ENCODE measurements around the gene DCC. TPM values are rescaled to one million over a fixed set of nuclear protein-coding genes. Genes with fewer than 3 reads are reported as not detected.

The DCC gene
- total and polyA plus RNA-seq, 2 donors (not counting 1 experiment from before 2014, with no cell fraction given), result not detected

GRCh38 chr18:52615943-52616342, 275.9 kb downstream of the DCC start:
- DNase-seq, result no peak
- H4K20me1 ChIP-seq (ENCODE audit: control insufficient read depth, insufficient read depth, low read length, poor library complexity, severe bottlenecking), result no peaks in the 10 kb centered on the region

GRCh38 chr18:52617931-52618330, 277.9 kb downstream of the DCC start:
- Mint-ChIP-seq H3K9me3 (ENCODE audit: insufficient read depth) (no peaks in the 10 kb centered on the region), H3K27me3 (no peaks in the 10 kb centered on the region), H3K4me3 (no peak overlapping the region), H3K4me1 (no peaks in the 10 kb centered on the region), H3K27ac (no peak overlapping the region)
- H3K27ac ChIP-seq (ENCODE audit: low read length in 2 of 2), result no peak overlapping the region
- no peaks in the 10 kb centered on the region for H3K27me3 ChIP-seq (replicated peaks in 1 of 4; ENCODE audit: control extremely low read depth in 1 of 4, control insufficient read depth in 3 of 4, insufficient read depth in 4 of 4, low read length in 3 of 4)
- H3K79me2 ChIP-seq (ENCODE audit: control insufficient read depth, insufficient read depth, low read length), result no peaks in the 10 kb centered on the region
- H3K4me3 ChIP-seq (ENCODE audit: control extremely low read depth in 1 of 5, extremely low read depth in 1 of 5, insufficient read depth in 1 of 5, low read depth in 2 of 5, low read length in 4 of 5), result no peak overlapping the region
- H3K4me1 ChIP-seq (ENCODE audit: control insufficient read depth in 2 of 2, insufficient read depth in 2 of 2, low read length in 2 of 2), result no peaks in the 10 kb centered on the region
- H4K20me1 ChIP-seq (ENCODE audit: control insufficient read depth, insufficient read depth, low read length, poor library complexity, severe bottlenecking), result no peaks in the 10 kb centered on the region
- no peaks in the 10 kb centered on the region for H3K36me3 ChIP-seq (replicated peaks in 1 of 2; ENCODE audit: control extremely low read depth in 1 of 2, control insufficient read depth in 1 of 2, extremely low read depth in 1 of 2, insufficient read depth in 2 of 2, low read length in 1 of 2)
- no peak overlapping the region for H3K9ac ChIP-seq (ENCODE audit: low read length)
- peaks cover 0 to 3% (median 0%) of the 10 kb centered on the region in 3 donors for H3K9me3 ChIP-seq (ENCODE audit: control extremely low read depth in 1 of 3, control insufficient read depth in 2 of 3, insufficient read depth in 1 of 3, low read length in 2 of 3)
- DNase-seq (no peak), ATAC-seq (ENCODE audit: low read depth) (no peak)
- no peak overlapping the region for H3K4me2 ChIP-seq (replicated peaks; ENCODE audit: low read depth, low read length, poor library complexity, severe bottlenecking)
- intact Hi-C loops (cut with micrococcal nuclease), result no loop called here
- TF ChIP-seq CTCF (IDR thresholded peaks at IDR 0.05) (no peak), EZH2 (IDR thresholded peaks at IDR 0.05; ENCODE audit: borderline replicate concordance, insufficient read depth, low read depth, low read length, poor library complexity, severe bottlenecking) (no peak)
- no peak overlapping the region for H2AFZ ChIP-seq (ENCODE audit: insufficient read depth, low read depth, low read length, poor library complexity, severe bottlenecking)
- ChIA-PET CTCF (no interaction called here), POLR2A (no interaction called here)

More at GRCh38 chr18:52615943-52616342, 275.9 kb downstream of the DCC start:
- no peak overlapping the region for H2AFZ ChIP-seq (ENCODE audit: insufficient read depth, low read depth, low read length, poor library complexity, severe bottlenecking)
- no peaks in the 10 kb centered on the region for H3K4me1 Mint-ChIP-seq
- TF ChIP-seq EZH2 (IDR thresholded peaks at IDR 0.05; ENCODE audit: borderline replicate concordance, insufficient read depth, low read depth, low read length, poor library complexity, severe bottlenecking) (no peak), CTCF (IDR thresholded peaks at IDR 0.05) (no peak)
- POLR2A ChIA-PET, result no interaction called here
- WGBS (ENCODE audit: insufficient coverage), result no CpG with 5 or more reads among the region's 3 CpGs
- peaks cover 0 to 3% (median 0%) of the 10 kb centered on the region in 3 donors for H3K9me3 ChIP-seq (ENCODE audit: control extremely low read depth in 1 of 3, control insufficient read depth in 2 of 3, insufficient read depth in 1 of 3, low read length in 2 of 3)
- no peak overlapping the region for H3K4me3 ChIP-seq (ENCODE audit: control extremely low read depth in 1 of 5, extremely low read depth in 1 of 5, insufficient read depth in 1 of 5, low read depth in 2 of 5, low read length in 4 of 5)
- no peaks in the 10 kb centered on the region for H3K79me2 ChIP-seq (ENCODE audit: control insufficient read depth, insufficient read depth, low read length)
- H3K27ac Mint-ChIP-seq, result no peak overlapping the region
- H3K4me3 Mint-ChIP-seq, result no peak overlapping the region
- no peaks in the 10 kb centered on the region for H3K4me1 ChIP-seq (ENCODE audit: control insufficient read depth in 2 of 2, insufficient read depth in 2 of 2, low read length in 2 of 2)
- no peak for ATAC-seq (ENCODE audit: low read depth)
- CTCF ChIA-PET, result no interaction called here
- no peak overlapping the region for H3K9ac ChIP-seq (ENCODE audit: low read length)
- no peak overlapping the region for H3K27ac ChIP-seq (ENCODE audit: low read length in 2 of 2)
- no peaks in the 10 kb centered on the region for H3K36me3 ChIP-seq (replicated peaks in 1 of 2; ENCODE audit: control extremely low read depth in 1 of 2, control insufficient read depth in 1 of 2, extremely low read depth in 1 of 2, insufficient read depth in 2 of 2, low read length in 1 of 2)
- H3K27me3 Mint-ChIP-seq, result no peaks in the 10 kb centered on the region
- H3K9me3 Mint-ChIP-seq (ENCODE audit: insufficient read depth), result no peaks in the 10 kb centered on the region
- intact Hi-C loops (cut with micrococcal nuclease), result no loop called here
- H3K27me3 ChIP-seq (replicated peaks in 1 of 4; ENCODE audit: control extremely low read depth in 1 of 4, control insufficient read depth in 3 of 4, insufficient read depth in 4 of 4, low read length in 3 of 4), result no peaks in the 10 kb centered on the region
- H3K4me2 ChIP-seq (replicated peaks; ENCODE audit: low read depth, low read length, poor library complexity, severe bottlenecking), result no peak overlapping the region

All from B cell (primary cell).